A549 treated with Hydrocortisone at 1 μM for 4 hours (cell line): ENCODE data around the gene ACSS3. TPM values are rescaled to one million over a fixed set of nuclear protein-coding genes. Genes with fewer than 3 reads are reported as not detected.

ENCODE experiments used
- total RNA-seq: library from RNA; stranded (reverse); fragments of 200-300 nt; extraction: Qiagen RNA extraction; gene quantifications from 5 replicates; pipeline ENCODE4 v1.2.3, GENCODE V29; 2022

Gene ACSS3, protein sequence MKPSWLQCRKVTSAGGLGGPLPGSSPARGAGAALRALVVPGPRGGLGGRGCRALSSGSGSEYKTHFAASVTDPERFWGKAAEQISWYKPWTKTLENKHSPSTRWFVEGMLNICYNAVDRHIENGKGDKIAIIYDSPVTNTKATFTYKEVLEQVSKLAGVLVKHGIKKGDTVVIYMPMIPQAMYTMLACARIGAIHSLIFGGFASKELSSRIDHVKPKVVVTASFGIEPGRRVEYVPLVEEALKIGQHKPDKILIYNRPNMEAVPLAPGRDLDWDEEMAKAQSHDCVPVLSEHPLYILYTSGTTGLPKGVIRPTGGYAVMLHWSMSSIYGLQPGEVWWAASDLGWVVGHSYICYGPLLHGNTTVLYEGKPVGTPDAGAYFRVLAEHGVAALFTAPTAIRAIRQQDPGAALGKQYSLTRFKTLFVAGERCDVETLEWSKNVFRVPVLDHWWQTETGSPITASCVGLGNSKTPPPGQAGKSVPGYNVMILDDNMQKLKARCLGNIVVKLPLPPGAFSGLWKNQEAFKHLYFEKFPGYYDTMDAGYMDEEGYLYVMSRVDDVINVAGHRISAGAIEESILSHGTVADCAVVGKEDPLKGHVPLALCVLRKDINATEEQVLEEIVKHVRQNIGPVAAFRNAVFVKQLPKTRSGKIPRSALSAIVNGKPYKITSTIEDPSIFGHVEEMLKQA
- 0.08 TPM in 1 of 5 replicates, not detected in the others for total RNA-seq

DNA sequence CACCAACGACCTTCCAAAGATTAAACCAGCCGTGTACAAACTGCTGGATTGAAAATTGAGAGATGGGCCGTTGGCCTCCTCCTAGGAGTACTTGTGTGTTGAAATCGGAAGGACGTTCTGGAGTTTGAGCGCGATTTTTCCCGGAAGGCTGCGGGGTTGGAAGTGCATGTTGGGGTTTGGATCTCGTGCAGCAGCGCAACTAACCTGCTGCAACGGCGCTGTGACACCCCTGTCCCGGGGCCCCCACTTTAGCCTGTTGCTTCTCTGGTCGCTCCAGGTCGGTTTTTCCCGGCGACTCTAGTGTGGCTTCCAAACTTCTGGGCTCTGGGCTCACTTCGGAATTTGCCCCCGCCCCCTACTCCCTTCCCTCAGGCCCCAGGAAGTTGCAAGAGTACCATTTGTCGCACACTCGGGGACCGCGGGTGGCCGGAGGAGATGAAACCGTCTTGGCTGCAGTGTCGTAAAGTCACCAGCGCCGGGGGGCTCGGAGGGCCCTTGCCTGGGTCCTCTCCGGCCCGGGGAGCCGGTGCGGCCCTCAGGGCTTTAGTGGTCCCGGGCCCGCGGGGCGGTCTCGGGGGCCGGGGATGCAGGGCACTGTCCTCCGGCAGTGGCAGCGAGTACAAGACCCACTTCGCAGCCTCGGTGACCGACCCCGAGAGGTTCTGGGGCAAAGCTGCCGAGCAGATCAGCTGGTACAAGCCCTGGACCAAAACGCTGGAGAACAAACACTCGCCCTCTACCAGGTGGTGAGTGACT, at the start of gene ACSS3:
ACSS3 (plus strand) TSS at position 394 of the 756 bp plus-strand sequence; CDS start at position 436, 42 bp downstream.

Other genes with a start within 250 kb of the ACSS3 start
- gene LIN7A, start 140.1 kb upstream of the ACSS3 start, total RNA-seq, result 0.21 to 0.62 TPM (median 0.47 TPM) in 5 replicates